ENCODE measurements around the gene SS18. TPM values are rescaled to one million over a fixed set of nuclear protein-coding genes. Genes with fewer than 3 reads are reported as not detected.
A peak's percentile ranks its signal among the peaks of the same experiment; 100 is the strongest.

The SS18 gene
- total RNA-seq, 1 donor from 2014 or later, result 111 TPM

- H3K27me3 ChIP-seq (ENCODE audit: control insufficient read depth, insufficient read depth, low read length), result no peaks in the 10 kb centered on the region
- TF ChIP-seq CTCF (IDR thresholded peaks at IDR 0.05; ENCODE audit: insufficient read depth, low read length, poor library complexity, severe bottlenecking), result no peak
- no peak overlapping the region for H3K4me3 ChIP-seq (ENCODE audit: low read depth, low read length)
- DNase-seq (ENCODE audit: low read depth), result no peak
- H3K36me3 ChIP-seq (ENCODE audit: control insufficient read depth, insufficient read depth, low read length), result no peaks in the 10 kb centered on the region
Measured at GRCh38 chr18:26121476-26121875, 31.1 kb upstream of the SS18 start.

- no peaks in the 10 kb centered on the region for H3K36me3 ChIP-seq (ENCODE audit: control insufficient read depth, insufficient read depth, low read length)
- DNase-seq (ENCODE audit: low read depth), result no peak
- H3K4me3 ChIP-seq (ENCODE audit: low read depth, low read length), result no peak overlapping the region
- no peaks in the 10 kb centered on the region for H3K27me3 ChIP-seq (ENCODE audit: control insufficient read depth, insufficient read depth, low read length)
- no peak for TF ChIP-seq CTCF (IDR thresholded peaks at IDR 0.05; ENCODE audit: insufficient read depth, low read length, poor library complexity, severe bottlenecking)
Measured at GRCh38 chr18:26119246-26119645, 28.8 kb upstream of the SS18 start.

GRCh38 chr18:26104035-26104434, 13.6 kb upstream of the SS18 start:
- Histone ChIP-seq H3K27me3 (ENCODE audit: control insufficient read depth, insufficient read depth, low read length) (no peaks in the 10 kb centered on the region), H3K36me3 (ENCODE audit: control insufficient read depth, insufficient read depth, low read length) (no peaks in the 10 kb centered on the region), H3K4me3 (ENCODE audit: low read depth, low read length) (no peak overlapping the region)
- no peak for DNase-seq (ENCODE audit: low read depth)
- TF ChIP-seq CTCF (IDR thresholded peaks at IDR 0.05; ENCODE audit: insufficient read depth, low read length, poor library complexity, severe bottlenecking), result no peak

GRCh38 chr18:26103579-26103978, 13.2 kb upstream of the SS18 start:
- no peak for DNase-seq (ENCODE audit: low read depth)
- no peaks in the 10 kb centered on the region for H3K27me3 ChIP-seq (ENCODE audit: control insufficient read depth, insufficient read depth, low read length)
- H3K4me3 ChIP-seq (ENCODE audit: low read depth, low read length), result no peak overlapping the region
- TF ChIP-seq CTCF (IDR thresholded peaks at IDR 0.05; ENCODE audit: insufficient read depth, low read length, poor library complexity, severe bottlenecking), result peak; percentile 30
- no peaks in the 10 kb centered on the region for H3K36me3 ChIP-seq (ENCODE audit: control insufficient read depth, insufficient read depth, low read length)

GRCh38 chr18:26097563-26097962, 7.2 kb upstream of the SS18 start:
- TF ChIP-seq CTCF (IDR thresholded peaks at IDR 0.05; ENCODE audit: insufficient read depth, low read length, poor library complexity, severe bottlenecking), result no peak
- Histone ChIP-seq H3K27me3 (ENCODE audit: control insufficient read depth, insufficient read depth, low read length) (no peaks in the 10 kb centered on the region), H3K36me3 (ENCODE audit: control insufficient read depth, insufficient read depth, low read length) (no peaks in the 10 kb centered on the region), H3K4me3 (ENCODE audit: low read depth, low read length) (no peak overlapping the region)
- DNase-seq (ENCODE audit: low read depth), result no peak

- DNase-seq (ENCODE audit: low read depth), result no peak
- TF ChIP-seq CTCF (IDR thresholded peaks at IDR 0.05; ENCODE audit: insufficient read depth, low read length, poor library complexity, severe bottlenecking), result no peak
- H3K36me3 ChIP-seq (ENCODE audit: control insufficient read depth, insufficient read depth, low read length), result no peaks in the 10 kb centered on the region
- H3K27me3 ChIP-seq (ENCODE audit: control insufficient read depth, insufficient read depth, low read length), result no peaks in the 10 kb centered on the region
- no peak overlapping the region for H3K4me3 ChIP-seq (ENCODE audit: low read depth, low read length)
Measured at GRCh38 chr18:26096852-26097251, 6.4 kb upstream of the SS18 start.
